ENCODE results near the gene GTF2I. TPM values are rescaled to one million over a fixed set of nuclear protein-coding genes. Genes with fewer than 3 reads are reported as not detected.

The GTF2I gene
- total RNA-seq, result 100 to 1,000 TPM; 149 to 252 (median 173) TPM

DNA sequence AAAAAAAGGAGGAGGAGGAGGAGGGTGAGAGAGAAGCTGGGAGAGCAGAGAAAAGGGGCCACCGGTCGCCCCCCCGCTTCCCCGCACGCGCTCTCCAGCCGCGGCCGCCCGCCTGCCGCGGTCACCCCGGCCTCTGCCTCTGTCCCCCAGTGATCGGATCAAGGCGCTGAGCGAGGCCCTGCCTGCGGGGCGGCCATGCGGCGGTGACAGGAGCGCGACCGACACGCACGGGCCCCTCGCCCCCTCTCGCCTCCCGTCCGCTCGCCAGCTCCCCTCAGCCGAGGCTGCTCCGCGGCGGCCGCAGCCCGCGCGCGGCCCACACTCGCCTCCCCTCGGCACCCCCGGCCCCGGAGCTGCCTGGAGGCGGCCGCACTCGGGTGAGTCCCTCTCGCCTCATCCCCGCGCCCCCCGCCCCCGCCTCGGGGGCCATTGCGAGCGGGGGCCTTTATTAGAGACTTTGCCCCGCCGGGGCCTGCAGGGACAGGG lies at the start of gene GTF2I:
TSS of gene GTF2I (plus strand) at position 27 of the 486 bp plus-strand sequence. CDS start 31,411 bp downstream, outside the sequence.
- no peak for TF ChIP-seq CTCF (IDR thresholded peaks at IDR 0.05; ENCODE audit: low read depth)

DNA sequence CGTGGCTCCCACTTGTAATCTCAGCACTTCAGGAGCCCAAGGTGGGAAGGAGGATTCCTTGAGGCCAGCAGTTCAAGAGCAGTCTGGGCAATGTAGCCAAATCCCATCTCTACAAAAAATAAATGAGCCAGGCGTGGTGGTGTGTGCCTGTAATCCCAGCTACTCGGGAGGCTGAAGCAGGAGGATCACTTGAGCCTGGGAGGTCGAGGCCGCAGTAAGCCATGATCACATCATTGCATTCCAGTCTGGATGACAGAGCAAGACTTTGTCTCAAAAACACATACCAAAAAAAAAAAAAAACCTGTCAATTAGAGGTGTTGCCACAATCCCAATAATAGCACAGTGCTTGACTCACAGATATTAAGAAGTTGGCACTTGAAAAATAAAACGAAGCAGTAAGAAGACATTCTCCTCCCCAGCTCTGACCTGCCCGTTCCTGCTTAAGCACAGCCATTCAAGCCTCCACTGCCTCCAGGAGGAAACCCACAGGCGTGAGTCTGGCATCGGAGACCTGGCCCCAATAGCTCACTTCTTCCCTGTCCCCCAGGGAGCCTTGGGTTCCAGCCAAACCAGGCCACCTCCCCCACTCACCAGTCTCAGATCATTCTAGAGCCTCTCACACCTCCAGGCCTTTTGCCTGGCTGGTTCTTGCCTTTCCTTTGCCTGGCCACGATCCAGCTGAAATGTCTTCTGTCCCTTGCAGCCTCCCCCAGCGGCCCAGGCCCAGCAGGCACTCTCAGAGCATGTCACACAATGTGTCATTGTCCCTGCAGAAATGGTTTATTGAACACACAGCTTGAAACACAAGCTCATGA lies 45.3 kb upstream of the GTF2I start:
- TF ChIP-seq CTCF (IDR thresholded peaks at IDR 0.05; ENCODE audit: low read depth), result no peak

- no peak for TF ChIP-seq CTCF (IDR thresholded peaks at IDR 0.05; ENCODE audit: low read depth)
Measured at GRCh38 chr7:74615933-74616780, 41.4 kb upstream of the GTF2I start.

GRCh38 chr7:74617180-74617744 lies 40.3 kb upstream of the GTF2I start:
- TF ChIP-seq CTCF (IDR thresholded peaks at IDR 0.05; ENCODE audit: low read depth), result no peak

DNA sequence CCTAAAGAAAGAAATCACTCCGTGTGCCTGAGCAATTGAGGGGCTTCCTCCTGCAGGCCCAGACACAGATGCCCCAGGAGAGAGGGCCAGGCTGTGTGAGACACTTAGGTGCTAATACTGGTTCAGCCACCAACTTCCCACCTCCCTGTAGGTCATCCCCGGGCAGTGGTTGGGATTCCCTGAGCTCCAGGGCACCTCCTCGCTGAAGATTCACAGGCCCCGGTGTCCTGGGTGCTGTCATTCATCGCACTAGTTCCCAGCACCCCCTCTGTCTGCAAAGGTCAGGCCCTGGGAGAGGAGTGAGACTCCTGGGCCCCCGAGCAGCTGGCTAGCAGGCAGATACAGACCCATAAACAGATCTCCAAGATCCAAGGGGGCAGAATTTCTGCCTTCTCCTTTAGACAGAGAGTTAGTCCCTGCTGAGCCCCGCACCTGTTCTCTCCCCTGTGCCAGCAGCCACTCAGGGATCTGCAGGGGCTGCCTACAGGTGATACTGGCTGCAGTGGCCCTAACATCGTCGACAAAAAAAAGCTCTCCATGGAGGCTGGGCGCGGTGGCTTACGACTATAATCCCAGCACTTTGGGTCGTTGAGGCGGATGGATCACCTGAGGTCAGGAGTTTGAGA lies 38.2 kb upstream of the GTF2I start:
- TF ChIP-seq CTCF (IDR thresholded peaks at IDR 0.05; ENCODE audit: low read depth), result no peak

- TF ChIP-seq CTCF (IDR thresholded peaks at IDR 0.05; ENCODE audit: low read depth), result no peak
Measured at GRCh38 chr7:74622228-74622749, 35.2 kb upstream of the GTF2I start.

Data from subcutaneous adipose tissue (tissue), 4 donors.